SK-N-SH (cell line): ENCODE results near the gene ABI1. TPM values are rescaled to one million over a fixed set of nuclear protein-coding genes. Genes with fewer than 3 reads are reported as not detected.

Experiments used
- CTCF ChIA-PET: fragments of 300-600, 350-600 bp; formaldehyde crosslinking; extraction: SDS; loops from one replicate; lab custom pipeline; 2021; lab: Yijun Ruan, JAX
- POLR2A ChIA-PET: fragments of 350-600 bp; sonication (Branson Sonifier 250); formaldehyde crosslinking; extraction: SDS; loops from one replicate; lab custom pipeline; 2020; ENCODE audit warnings: antibody characterized with exemption, inconsistent platforms; lab: Yijun Ruan, JAX
- DNase-seq: peaks from one replicate; pipeline ENCODE4 v3.0.0; 2012
- H2AFZ ChIP-seq: fragments of 200-600 bp; sonication (generic); 2 replicates; pipeline ENCODE4 v1.8.1; 2016; ENCODE audit warnings: antibody characterized with exemption, mild to moderate bottlenecking, low read depth
- H3F3A ChIP-seq: fragments of 200-600 bp; sonication (generic); replicated peaks from 2 replicates; pipeline ENCODE3; 2016; ENCODE audit warnings: antibody characterized with exemption, mild to moderate bottlenecking; ENCODE audit not compliant: insufficient read depth
- H3K27ac ChIP-seq, 2 experiments: fragments of 200-500 bp in 1 of 2; fragments of 200-600 bp in 1 of 2; sonication (Bioruptor generic) in 1 of 2; sonication (generic), shearing (Covaris generic) in 1 of 2; 2 replicates each; pipeline versions ENCODE4 v1.5.1 to v1.6.1; 2014 to 2016; ENCODE audit warnings: low read depth in 2 of 2, inconsistent platforms in 1 of 2, low read length in 1 of 2, mild to moderate bottlenecking in 1 of 2, mixed read lengths in 1 of 2
- H3K27me3 ChIP-seq: fragments of 200-600 bp; sonication (generic), shearing (Covaris generic); 2 replicates; pipeline ENCODE4 v1.6.1; 2016; ENCODE audit warnings: mixed run types; ENCODE audit not compliant: insufficient read depth
- H3K36me3 ChIP-seq, 2 experiments: fragments of 200-500 bp in 1 of 2; fragments of 200-600 bp in 1 of 2; sonication (Bioruptor generic) in 1 of 2; sonication (generic) in 1 of 2; replicated peaks in 1 of 2; 2 replicates each; pipeline versions ENCODE3 to v1.5.1; 2014 to 2016; ENCODE audit warnings: low read length in 1 of 2, mild to moderate bottlenecking in 1 of 2; ENCODE audit not compliant: insufficient read depth in 2 of 2, control insufficient read depth in 1 of 2
- H3K4me1 ChIP-seq, 2 experiments: fragments of 200-500 bp in 1 of 2; fragments of 200-600 bp in 1 of 2; sonication (Bioruptor generic) in 1 of 2; sonication (generic), shearing (Covaris generic) in 1 of 2; 2 replicates each; pipeline versions ENCODE4 v1.5.1 to v1.6.1; 2014 to 2016; ENCODE audit warnings: low read depth in 1 of 2, low read length in 1 of 2, mixed run types in 1 of 2; ENCODE audit not compliant: insufficient read depth in 2 of 2, control insufficient read depth in 1 of 2
- H3K4me2 ChIP-seq: fragments of 200-600 bp; sonication (generic), shearing (Covaris generic); 2 replicates; pipeline ENCODE4 v1.6.1; 2017; ENCODE audit warnings: mixed run types
- H3K4me3 ChIP-seq, 2 experiments: fragments of 200-500 bp in 1 of 2; fragments of 200-600 bp in 1 of 2; sonication (Bioruptor generic) in 1 of 2; sonication (generic), shearing (Covaris generic) in 1 of 2; 2 replicates each; pipeline versions ENCODE4 v1.5.1 to v1.8.1; 2014 to 2016; ENCODE audit warnings: low read depth in 2 of 2, inconsistent platforms in 1 of 2, low read length in 1 of 2, mild to moderate bottlenecking in 1 of 2, mixed read lengths in 1 of 2, moderate library complexity in 1 of 2
- H3K79me2 ChIP-seq: fragments of 200-600 bp; sonication (generic); 2 replicates; pipeline ENCODE4 v1.8.1; 2017; ENCODE audit warnings: mild to moderate bottlenecking; ENCODE audit not compliant: insufficient read depth
- H3K9ac ChIP-seq: fragments of 200-600 bp; sonication (generic); 2 replicates; pipeline ENCODE4 v1.6.1; 2017; ENCODE audit warnings: mixed run types
- H3K9me2 ChIP-seq: fragments of 200-600 bp; sonication (generic); 2 replicates; pipeline ENCODE4 v1.6.1; 2017; ENCODE audit warnings: mixed run types
- H3K9me3 ChIP-seq: fragments of 200-600 bp; sonication (generic); 2 replicates; pipeline ENCODE4 v1.6.1; 2017; ENCODE audit warnings: mixed run types, mild to moderate bottlenecking, moderate library complexity
- H4K20me1 ChIP-seq: fragments of 200-600 bp; sonication (generic); 2 replicates; pipeline ENCODE4 v1.6.1; 2017; ENCODE audit warnings: mild to moderate bottlenecking, mixed run types; ENCODE audit not compliant: insufficient read depth
- EP300 ChIP-seq, 2 experiments: IDR thresholded peaks; 2 replicates each; pipeline versions ENCODE4 v1.4.0 to v1.6.1; 2012; ENCODE audit warnings: borderline replicate concordance in 1 of 2, low read depth in 1 of 2, low read length in 1 of 2
- EZH2phosphoT487 ChIP-seq: fragments of 200-600 bp; sonication (generic); IDR thresholded peaks from 2 replicates; pipeline ENCODE4 v1.6.1; 2017; ENCODE audit warnings: low read depth, mixed run types, mild to moderate bottlenecking, antibody characterized with exemption, moderate library complexity, borderline replicate concordance
- FOSL2 ChIP-seq: IDR thresholded peaks from 2 replicates; pipeline ENCODE4 v1.4.0; 2012; ENCODE audit warnings: low read depth, mild to moderate bottlenecking, moderate library complexity, borderline replicate concordance
- GABPA ChIP-seq: IDR thresholded peaks from 2 replicates; pipeline ENCODE4 v1.4.0; 2012; ENCODE audit warnings: low read depth, mild to moderate bottlenecking
- GATA2 ChIP-seq: sonication (generic); formaldehyde crosslinking; IDR thresholded peaks from 2 replicates; pipeline ENCODE4 v1.5.0; 2020; ENCODE audit warnings: mild to moderate bottlenecking, missing genetic modification reagents
- JUND ChIP-seq: IDR thresholded peaks from 2 replicates; pipeline ENCODE4 v1.4.0; 2012
- MXI1 ChIP-seq: IDR thresholded peaks from 2 replicates; pipeline ENCODE4 v1.6.1; 2012; ENCODE audit warnings: mild to moderate bottlenecking, low read depth, low read length, improper control_type of control experiment
- NRF1 ChIP-seq: IDR thresholded peaks from 2 replicates; pipeline ENCODE4 v1.6.1; 2012; ENCODE audit warnings: low read depth, mild to moderate bottlenecking, low read length
- PBX3 ChIP-seq: IDR thresholded peaks from 2 replicates; pipeline ENCODE4; 2012
- POLR2AphosphoS5 ChIP-seq: IDR thresholded peaks from 2 replicates; pipeline ENCODE4 v1.6.1; 2012; ENCODE audit warnings: low read depth, low read length
- RAD21 ChIP-seq: IDR thresholded peaks from 2 replicates; pipeline ENCODE4 v1.6.1; 2012; ENCODE audit warnings: mild to moderate bottlenecking, low read length
- SIN3A ChIP-seq: IDR thresholded peaks from 2 replicates; pipeline ENCODE4 v1.6.1; 2012; ENCODE audit warnings: low read depth, mild to moderate bottlenecking, low read length, moderate library complexity, borderline replicate concordance
- SMC3 ChIP-seq: IDR thresholded peaks from 2 replicates; pipeline ENCODE4 v1.6.1; 2012; ENCODE audit warnings: low read depth, low read length, improper control_type of control experiment
- TAF1 ChIP-seq: IDR thresholded peaks from 2 replicates; pipeline ENCODE4 v1.6.1; 2012; ENCODE audit warnings: low read depth, mild to moderate bottlenecking, low read length, moderate library complexity, borderline replicate concordance
- WGBS: methylation state at CpG from one replicate; pipeline ENCODE4 v1.1.6; 2017; ENCODE audit warnings: low lambda C conversion rate; 5-methylcytosine and 5-hydroxymethylcytosine counted together
- polyA plus RNA-seq, 3 experiments: library from polyadenylated mRNA; depleted of rRNA; stranded (reverse); fragments of >200 nt; gene quantifications; 2 replicates each; pipeline ENCODE4 v1.2.3, GENCODE V29; 2012
- TF ChIP-seq, protein P1 (sequence below): fragments of 200-600 bp; sonication (generic); IDR thresholded peaks from 2 replicates; pipeline ENCODE4 v1.6.1; 2017; ENCODE audit warnings: antibody characterized with exemption, mild to moderate bottlenecking, moderate library complexity

Gene ABI1
- polyA plus RNA-seq, 1 of the 3 experiments (the other 2 are of a cell fraction), result 36.7 TPM

DNA sequence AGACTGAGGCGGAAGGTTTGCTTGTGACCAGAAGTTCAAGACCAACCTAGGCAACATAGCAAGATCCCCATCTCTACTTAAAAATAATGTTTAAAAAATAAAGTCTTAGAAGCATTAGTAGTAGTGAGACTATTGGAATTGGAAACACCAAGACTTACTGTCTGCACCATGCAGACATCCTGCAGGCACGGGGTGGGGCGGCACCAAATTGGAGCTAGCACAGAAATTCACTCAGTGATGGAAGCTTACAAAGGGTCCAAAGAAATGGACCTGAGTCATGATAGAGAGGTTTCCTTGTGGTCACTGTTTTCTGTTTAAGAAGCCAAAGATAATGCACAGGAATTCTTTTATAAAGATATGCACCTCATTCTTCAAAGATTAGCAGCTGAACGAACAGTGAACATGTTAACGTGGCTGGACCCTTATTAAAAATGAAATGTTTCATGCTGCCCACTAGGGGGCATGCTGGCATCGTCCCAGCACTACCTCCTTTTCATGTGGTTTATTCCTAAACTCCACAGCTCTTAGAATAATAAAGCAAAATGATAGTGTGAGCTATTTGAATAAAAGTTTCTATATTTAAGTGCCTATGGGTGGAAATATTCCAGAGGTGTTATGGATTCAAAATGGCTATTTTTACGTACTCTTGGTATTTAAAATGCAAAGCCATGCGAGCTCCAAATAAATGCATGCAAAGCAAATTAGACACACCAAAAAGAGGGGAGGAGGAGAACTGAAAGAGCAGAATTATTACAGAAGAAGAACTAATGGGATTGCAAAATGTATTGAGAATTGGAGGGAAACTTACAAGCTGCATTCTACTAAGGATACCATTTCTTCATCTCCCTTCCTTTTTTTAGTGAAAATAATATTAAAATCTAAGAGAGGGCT, 134.7 kb downstream of the ABI1 start:
- Histone ChIP-seq H3K79me2 (no peaks in the 10 kb centered on the region), H3K27ac (no peak overlapping the region), H3F3A (peaks cover 7% of the 10 kb centered on the region), H3K36me3 (peaks cover 18 to 32% of the 10 kb centered on the region in 2 experiments), H3K9ac (no peak overlapping the region), H4K20me1 (no peaks in the 10 kb centered on the region), H3K27me3 (no peaks in the 10 kb centered on the region), H3K4me2 (no peak overlapping the region), H3K9me3 (no peaks in the 10 kb centered on the region), H3K4me3 (no peak overlapping the region; a peak in 1 of 4 replicates), H2AFZ (no peak overlapping the region), H3K9me2 (no peaks in the 10 kb centered on the region), H3K4me1 (no peaks in the 10 kb centered on the region)
- no peak for TF ChIP-seq GABPA
- no peak for TF ChIP-seq FOSL2
- TF ChIP-seq POLR2AphosphoS5, result no peak
- TF ChIP-seq EP300 (IDR thresholded peaks at IDR 0.05; ENCODE audit: borderline replicate concordance in 1 of 2, low read depth in 1 of 2, low read length in 1 of 2), result no peak
- TF ChIP-seq SIN3A, result no peak
- TF ChIP-seq, protein P1, sequence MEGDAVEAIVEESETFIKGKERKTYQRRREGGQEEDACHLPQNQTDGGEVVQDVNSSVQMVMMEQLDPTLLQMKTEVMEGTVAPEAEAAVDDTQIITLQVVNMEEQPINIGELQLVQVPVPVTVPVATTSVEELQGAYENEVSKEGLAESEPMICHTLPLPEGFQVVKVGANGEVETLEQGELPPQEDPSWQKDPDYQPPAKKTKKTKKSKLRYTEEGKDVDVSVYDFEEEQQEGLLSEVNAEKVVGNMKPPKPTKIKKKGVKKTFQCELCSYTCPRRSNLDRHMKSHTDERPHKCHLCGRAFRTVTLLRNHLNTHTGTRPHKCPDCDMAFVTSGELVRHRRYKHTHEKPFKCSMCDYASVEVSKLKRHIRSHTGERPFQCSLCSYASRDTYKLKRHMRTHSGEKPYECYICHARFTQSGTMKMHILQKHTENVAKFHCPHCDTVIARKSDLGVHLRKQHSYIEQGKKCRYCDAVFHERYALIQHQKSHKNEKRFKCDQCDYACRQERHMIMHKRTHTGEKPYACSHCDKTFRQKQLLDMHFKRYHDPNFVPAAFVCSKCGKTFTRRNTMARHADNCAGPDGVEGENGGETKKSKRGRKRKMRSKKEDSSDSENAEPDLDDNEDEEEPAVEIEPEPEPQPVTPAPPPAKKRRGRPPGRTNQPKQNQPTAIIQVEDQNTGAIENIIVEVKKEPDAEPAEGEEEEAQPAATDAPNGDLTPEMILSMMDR, result peak; percentile 89
- peak; percentile 82 for TF ChIP-seq RAD21
- TF ChIP-seq SMC3, result peak; percentile 76
- TF ChIP-seq PBX3, result no peak
- no peak for TF ChIP-seq EZH2phosphoT487
- no peak for TF ChIP-seq GATA2 (CRISPR knock-in tag)
- TF ChIP-seq NRF1, result 0 out of 2 replicates have a peak, but pooled peaks have one; percentile 11
- TF ChIP-seq JUND, result no peak
- no peak for TF ChIP-seq TAF1
- TF ChIP-seq MXI1, result no peak
- DNase-seq, result peak; percentile 63
- CTCF ChIA-PET, result interaction anchor here (0.6 to 7.9 kb wide), 54 partner anchors 9 to 641 kb away, joined by 3 to 143 read pairs (median 4); partner anchors contain the start of genes ABI1 and PDSS1
- WGBS, result 64% methylated on average over 8 of the region's 8 CpGs
- POLR2A ChIA-PET, result no interaction called here
